NCI-H2107 treated with DMSO at 0.1 percent for 48 hours (cell line): ENCODE measurements around the gene FUT2.
"Not testable (repeated sequence)": the region's sequence is repeated elsewhere in the genome, so short reads cannot be mapped to it uniquely, and the experiment has no call there.

Source experiments
- DNase-seq: peaks from one replicate; lab custom pipeline; 2025; ENCODE audit not compliant: unreplicated experiment; lab: John Stamatoyannopoulos, UW

Gene FUT2

GRCh38 chr19:48698046-48698445 lies 2.3 kb downstream of the FUT2 start:
- no peak for DNase-seq

DNA sequence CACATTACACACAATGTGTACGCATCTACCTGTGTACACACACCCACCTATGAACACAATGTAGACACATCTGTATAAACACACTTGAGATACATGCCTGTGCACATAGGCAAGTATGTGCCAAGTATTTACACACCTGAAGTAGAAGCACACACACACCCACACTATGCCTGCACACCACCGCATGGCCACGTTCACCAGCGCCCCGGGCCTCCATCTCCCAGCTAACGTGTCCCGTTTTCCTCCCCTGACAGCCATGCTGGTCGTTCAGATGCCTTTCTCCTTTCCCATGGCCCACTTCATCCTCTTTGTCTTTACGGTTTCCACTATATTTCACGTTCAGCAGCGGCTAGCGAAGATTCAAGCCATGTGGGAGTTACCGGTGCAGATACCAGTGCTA lies 6.9 kb downstream of the FUT2 start:
- DNase-seq = no peak

DNA sequence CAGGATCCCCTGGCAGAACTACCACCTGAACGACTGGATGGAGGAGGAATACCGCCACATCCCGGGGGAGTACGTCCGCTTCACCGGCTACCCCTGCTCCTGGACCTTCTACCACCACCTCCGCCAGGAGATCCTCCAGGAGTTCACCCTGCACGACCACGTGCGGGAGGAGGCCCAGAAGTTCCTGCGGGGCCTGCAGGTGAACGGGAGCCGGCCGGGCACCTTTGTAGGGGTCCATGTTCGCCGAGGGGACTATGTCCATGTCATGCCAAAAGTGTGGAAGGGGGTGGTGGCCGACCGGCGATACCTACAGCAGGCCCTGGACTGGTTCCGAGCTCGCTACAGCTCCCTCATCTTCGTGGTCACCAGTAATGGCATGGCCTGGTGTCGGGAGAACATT lies 7.5 kb downstream of the FUT2 start:
- DNase-seq = no peak

DNA sequence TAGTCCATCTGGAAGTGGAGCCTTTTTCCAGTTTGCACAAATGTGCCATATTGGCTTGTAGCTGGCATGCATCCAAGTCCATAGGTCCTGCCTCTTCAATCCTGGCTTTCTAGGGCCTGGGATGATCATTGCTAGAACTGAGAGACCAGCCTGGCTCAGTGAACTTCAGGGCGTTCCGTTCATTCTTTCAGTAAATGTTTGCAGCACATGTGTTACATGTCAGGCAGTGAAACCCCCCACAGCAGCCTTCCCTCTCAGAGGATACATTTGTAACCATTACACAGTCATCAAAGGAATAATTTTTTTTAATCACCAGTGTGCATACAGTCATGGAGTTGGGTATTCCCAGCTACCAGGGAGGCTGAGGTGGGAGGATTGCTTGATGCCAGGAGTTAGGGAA lies 9.7 kb downstream of the FUT2 start:
- no peak for DNase-seq

DNA sequence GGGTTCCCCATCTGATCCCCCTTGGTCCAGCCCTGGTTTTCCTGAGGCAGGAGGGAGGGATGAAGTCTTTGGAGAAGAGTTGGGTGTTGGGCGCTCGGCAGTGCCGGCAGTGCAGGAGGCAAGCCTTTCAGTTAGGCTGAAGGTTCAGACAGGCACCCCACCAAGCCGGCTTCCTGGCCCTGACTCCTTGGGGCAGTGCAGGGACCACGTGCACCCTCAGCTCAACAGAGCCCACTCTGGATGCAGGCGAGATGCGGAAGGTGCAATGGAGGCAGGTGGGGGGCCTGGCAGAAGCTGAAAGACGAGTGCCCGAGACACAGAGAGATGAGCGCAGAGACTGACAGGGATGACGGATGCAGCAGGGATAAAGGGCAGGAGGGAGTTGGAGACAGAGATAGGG lies 12.7 kb downstream of the FUT2 start:
- DNase-seq = no peak

- no peak for DNase-seq
Measured at GRCh38 chr19:48711106-48711662, 15.4 kb downstream of the FUT2 start.

DNA sequence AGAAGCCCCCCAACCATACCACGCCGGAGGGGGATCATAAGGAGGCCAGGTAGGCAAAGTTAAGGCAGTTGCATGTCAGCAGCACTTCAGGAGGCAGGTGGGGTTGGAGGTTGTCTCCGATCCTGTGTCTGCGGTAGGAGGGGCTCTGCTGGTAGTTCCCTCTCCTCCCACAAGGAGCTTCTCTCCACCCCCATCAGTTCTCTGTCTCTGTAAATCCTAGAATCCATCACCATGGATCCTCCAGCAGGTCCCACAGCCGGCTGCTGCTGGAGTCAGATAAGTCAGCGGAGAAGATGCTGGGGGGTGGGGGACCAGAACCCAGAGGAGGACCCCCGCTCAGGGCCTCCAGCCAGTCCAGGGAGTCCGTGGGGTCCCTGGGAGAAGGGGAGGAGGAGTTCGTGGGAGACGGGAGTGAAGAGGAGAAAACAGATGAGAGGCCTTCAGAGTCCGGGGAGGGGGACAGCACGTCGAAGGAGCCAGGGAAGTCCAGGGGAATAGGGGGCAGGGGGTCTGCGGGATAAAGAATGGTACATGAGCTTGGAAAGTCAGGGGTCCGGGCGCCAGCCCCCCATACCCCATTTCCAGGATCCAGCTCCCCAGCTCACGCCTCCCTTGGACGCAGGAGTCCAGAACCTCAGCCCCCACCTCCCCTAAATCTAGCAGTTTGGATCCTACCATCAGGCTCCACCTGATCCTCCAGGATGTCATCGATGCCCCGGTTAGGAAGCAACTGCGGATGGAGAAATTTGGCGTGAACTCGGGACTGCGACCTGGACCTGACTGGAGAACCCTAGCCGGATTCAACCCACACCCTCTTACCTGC lies 17.5 kb downstream of the FUT2 start:
- DNase-seq = no peak

DNA sequence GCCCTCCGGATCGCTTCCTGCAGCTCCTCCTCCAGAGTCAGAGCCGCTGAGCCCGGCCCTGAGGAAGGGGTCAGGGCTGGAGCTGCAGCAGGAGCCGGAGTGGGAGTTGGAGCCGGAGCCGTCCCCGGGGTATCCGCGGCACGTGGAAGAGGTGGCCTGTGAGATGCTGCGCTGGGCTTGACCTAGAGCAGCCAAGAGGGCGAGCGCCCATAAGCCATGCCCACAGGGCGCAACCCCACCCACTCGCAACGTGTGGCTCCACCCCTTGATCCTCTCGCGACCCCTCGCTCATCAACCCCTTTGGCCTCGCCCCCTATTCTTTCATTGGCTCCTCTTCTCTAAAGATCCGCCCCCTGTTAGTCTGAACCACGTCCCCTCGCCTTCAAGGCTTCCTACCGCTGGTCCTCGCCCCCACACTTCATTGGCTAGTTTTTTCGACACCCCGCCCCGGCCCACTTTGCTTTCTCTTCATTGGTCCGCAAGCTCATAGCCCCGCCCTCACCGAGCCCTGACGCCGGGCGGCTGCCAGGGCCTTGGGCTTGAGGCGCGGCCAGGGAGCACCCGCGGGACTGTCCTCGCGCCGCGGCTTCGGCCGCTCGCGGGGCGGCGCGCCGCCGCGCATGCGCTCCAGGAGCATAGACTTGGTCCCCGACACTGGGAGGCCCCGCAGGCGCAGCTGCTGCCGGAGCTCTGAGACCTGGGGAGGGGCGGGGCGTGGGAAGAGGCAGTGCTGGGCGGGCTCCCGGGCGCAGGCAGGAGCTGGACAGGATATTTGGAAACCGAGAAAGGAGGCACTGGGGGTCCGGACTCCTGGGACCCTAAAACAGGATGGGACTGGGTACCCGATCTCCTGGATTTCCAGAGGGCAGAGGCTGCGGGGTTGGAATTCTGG lies 18.3 kb downstream of the FUT2 start:
- peak; percentile 98 for DNase-seq

- DNase-seq = no peak
Measured at GRCh38 chr19:48714759-48715675, 19.2 kb downstream of the FUT2 start.

DNA sequence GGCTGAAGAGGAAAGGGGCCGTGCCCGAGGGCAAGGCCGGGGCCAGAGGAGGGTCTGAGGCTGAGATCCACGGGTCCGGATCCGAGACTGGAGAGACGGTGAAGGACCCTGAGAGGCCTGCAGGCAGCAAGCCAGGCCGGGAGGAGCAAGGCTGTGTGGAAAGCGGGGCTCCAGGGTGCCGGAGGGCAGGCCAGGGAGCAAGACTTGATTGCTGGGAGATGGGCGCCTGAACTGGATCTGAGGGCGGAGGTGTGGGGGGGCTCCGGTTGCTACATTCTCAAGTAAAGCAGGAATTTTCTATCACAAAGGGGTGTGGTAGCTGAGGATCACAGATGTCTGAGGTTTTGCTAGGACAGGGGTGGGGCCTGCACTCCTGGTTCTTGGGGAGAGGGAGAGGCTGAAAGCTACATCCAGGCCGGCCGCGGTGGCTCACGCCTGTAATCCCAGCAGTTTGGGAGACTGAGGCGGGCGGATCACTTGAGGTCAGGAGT lies 20.0 kb downstream of the FUT2 start:
- DNase-seq = no peak

DNA sequence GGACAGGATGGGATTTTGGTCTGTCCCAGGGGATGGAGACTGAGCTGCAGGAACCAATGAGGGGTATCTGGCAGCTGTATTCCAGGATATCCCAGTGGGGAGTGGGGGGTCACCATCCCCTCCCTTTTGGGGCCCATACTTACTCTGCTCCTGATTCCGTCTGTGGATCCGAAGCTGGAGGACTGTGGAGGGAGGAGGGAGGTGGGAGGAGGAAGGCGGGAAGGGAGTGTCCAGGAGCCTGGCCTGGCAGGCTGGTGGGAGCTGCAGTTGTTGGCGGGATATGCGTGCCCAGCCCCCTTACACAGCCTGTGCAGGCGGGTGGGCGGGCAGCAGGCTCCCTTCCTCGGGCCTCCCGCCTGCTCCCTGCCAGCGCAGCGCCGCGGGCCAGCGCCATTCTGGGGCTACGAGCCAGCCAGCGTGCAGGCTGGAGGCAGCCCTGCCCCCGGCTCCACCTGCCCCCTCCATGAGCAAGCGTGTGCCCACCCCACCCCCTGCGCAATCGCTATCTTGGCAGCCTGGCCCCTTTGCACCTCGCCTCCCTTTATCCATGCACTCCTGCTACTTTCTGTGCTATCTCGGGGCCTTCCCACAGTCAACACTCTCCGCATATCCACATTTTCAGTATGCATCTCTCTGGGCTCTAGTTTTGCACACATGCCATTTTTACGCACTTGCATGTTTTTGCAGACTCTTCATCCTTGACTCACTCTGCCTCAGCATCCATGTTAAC lies 21.0 kb downstream of the FUT2 start:
- no peak for DNase-seq

- DNase-seq = not testable (repeated sequence)
Measured at GRCh38 chr19:48718106-48718505, 22.3 kb downstream of the FUT2 start.

DNA sequence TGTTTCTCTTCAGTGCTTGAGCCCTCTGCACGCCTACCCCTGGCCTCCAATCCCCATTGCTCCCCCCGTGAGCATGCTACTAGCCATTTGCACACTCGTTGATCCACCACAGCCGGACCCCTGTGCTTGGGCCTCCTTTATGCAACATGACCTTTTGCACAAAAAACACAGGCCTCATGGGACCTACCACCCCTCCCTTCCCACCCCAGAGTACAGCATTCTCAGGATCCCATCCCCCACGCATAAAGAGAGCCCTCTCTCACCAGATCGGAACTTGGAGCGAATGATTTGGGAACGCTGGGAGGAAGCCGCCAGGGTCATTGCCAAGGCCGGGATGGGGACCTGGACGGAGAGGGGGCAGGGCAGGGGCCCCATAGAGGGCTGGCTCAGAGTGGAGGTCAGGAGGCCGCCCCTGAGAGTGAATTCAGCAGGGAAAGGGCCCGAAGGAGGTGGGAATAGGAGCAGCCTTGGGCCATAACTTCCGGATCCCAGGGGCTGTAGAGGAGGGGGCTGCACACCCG lies 23.0 kb downstream of the FUT2 start:
- DNase-seq = no peak

DNA sequence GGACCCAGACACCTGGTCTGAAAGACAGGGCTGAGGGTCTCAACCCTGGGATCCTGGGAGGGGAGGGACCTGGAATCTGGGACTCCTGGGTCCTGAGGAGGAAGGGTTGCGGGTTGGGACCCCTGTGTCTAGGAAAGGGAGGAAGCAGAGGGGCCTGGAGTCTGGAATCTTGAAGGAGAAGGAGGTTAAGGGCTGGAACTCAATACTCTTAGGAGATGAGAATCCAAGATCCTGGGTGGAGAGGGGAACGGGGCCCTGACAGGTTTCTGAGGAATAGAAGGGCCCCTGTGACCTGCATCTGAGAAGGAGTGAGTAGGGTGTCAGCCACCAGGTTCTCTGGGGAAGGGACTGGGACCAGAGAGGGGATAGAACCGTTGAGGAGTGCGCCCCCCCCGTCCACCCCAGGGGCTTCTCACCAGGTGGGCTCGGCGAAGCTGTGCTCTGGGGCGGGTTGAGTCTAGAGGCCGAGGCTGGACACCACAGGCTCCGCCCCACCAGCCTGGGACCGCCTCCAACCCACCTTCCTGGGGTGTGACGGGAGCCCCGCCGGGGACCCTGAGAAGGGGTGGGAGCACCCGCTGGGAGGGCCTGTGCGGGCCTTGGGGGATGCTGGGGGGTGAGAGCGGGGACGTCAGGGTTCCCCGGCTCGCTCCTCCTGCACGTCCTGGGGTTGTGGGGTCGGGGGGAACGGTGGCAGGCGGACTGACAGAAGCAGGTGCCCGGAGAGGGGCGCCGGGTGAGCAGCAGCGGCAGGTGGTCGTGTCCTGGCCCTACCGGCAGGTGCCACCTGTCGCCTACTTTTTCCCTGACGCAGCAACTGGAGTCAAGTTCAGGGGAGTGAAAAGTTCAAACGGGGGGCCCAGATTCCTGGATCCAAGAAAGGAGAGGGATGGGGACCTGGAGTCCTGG lies 23.7 kb downstream of the FUT2 start, which contains the start of gene MAMSTR:
MAMSTR (minus strand) TSS at position 463 of the 909 bp plus-strand sequence. CDS start 694 bp downstream, outside the sequence.
- peak; percentile 29 for DNase-seq

GRCh38 chr19:48720251-48720612 lies 24.5 kb downstream of the FUT2 start:
- no peak for DNase-seq

DNA sequence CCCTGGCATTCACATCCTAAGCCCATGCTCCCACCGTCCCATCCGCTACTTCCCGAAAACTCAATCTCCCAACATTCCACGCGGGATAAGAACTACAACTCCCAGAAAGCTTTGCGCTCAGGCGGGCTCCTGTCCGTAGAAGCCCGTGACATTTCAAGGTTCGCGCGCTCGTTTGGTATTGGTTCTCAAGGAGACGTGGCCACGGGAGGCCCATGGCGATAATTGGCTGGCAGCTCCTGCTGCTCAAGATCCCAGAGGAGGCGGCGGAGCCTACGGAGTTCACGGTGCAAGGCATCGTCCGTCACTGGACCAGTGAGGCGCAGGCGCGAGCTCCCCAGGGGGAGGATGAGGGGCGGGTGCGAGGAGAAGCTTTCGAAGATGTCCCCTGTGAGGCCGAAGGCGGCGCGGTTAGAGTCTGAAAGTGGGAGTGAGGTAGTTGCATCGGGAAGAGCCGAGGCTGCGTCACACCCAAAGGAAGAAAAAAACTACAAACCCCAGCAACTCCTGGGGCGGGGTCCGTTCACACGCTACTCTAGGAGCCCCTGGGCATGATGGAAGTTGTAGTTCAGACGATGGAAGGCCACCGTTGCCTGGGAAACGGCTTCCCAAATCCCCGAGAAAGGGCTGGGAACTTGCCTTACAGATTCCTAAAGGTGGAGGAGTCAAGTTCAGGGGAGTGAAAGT lies 25.0 kb downstream of the FUT2 start:
- peak; percentile 98 for DNase-seq

DNA sequence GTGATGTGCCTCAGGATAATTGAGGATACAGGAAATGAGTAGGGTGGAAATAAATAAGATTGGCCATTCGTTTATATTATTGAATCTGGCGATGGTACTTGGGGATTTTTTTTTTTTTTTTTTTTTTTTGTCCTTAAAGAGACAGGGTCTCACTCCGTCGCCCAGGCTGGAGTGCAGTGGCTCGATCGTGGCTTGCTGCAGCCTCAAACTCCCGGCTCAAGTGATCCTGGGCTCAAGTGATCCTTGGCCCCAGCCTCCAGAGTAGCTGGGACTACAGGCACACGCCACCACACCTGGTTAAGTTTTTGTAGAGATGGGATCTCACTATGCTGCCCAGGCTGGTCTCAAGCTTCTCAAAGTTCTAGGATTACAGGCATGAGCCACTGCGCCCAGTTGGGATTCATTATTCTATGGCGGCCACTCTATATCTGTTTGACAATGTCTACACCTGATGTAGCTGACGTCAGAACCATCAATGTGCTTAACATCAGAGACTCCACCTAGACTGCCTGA lies 26.5 kb downstream of the FUT2 start:
- no peak for DNase-seq
